ENCODE data around the gene PRR23E. TPM values are rescaled to one million over a fixed set of nuclear protein-coding genes. Genes with fewer than 3 reads are reported as not detected.

PRR23E gene
- total RNA-seq, 3 donors from 2014 or later: not detected

GRCh38 chr3:127208483-127209100, 15.7 kb downstream of the PRR23E start:
- no peaks in the 10 kb centered on the region for H3K36me3 ChIP-seq (ENCODE audit: low read depth)
- H3K4me1 ChIP-seq (ENCODE audit: low read depth): no peaks in the 10 kb centered on the region
- intact Hi-C loops (cut with DNase I, micrococcal nuclease): no loop called here
- ATAC-seq (no peak), DNase-seq (no peak)
- no peak for TF ChIP-seq CTCF (IDR thresholded peaks at IDR 0.05)
- H3K4me3 ChIP-seq: no peak overlapping the region
- no peaks in the 10 kb centered on the region for H3K9me3 ChIP-seq

GRCh38 chr3:127209155-127209839, 16.4 kb downstream of the PRR23E start:
- Histone ChIP-seq H3K9me3 (no peaks in the 10 kb centered on the region), H3K36me3 (ENCODE audit: low read depth) (no peaks in the 10 kb centered on the region), H3K4me3 (no peak overlapping the region), H3K4me1 (ENCODE audit: low read depth) (no peaks in the 10 kb centered on the region)
- ATAC-seq: no peak
- DNase-seq: no peak
- intact Hi-C loops (cut with DNase I, micrococcal nuclease): no loop called here
- no peak for TF ChIP-seq CTCF (IDR thresholded peaks at IDR 0.05)

GRCh38 chr3:127209840-127210653, 17.1 kb downstream of the PRR23E start:
- no peaks in the 10 kb centered on the region for H3K4me1 ChIP-seq (ENCODE audit: low read depth)
- no peak overlapping the region for H3K4me3 ChIP-seq
- ATAC-seq (no peak), DNase-seq (no peak)
- no peaks in the 10 kb centered on the region for H3K9me3 ChIP-seq
- no peak for TF ChIP-seq CTCF (IDR thresholded peaks at IDR 0.05)
- intact Hi-C loops (cut with DNase I, micrococcal nuclease): no loop called here
- no peaks in the 10 kb centered on the region for H3K36me3 ChIP-seq (ENCODE audit: low read depth)

- Histone ChIP-seq H3K9me3 (no peaks in the 10 kb centered on the region), H3K36me3 (ENCODE audit: low read depth) (no peaks in the 10 kb centered on the region), H3K4me1 (ENCODE audit: low read depth) (no peaks in the 10 kb centered on the region), H3K4me3 (no peak overlapping the region)
- no peak for TF ChIP-seq CTCF (IDR thresholded peaks at IDR 0.05)
- DNase-seq (no peak), ATAC-seq (no peak)
- intact Hi-C loops (cut with DNase I, micrococcal nuclease): no loop called here
These were observed 17.7 kb downstream of the PRR23E start for GRCh38 chr3:127210654-127210943.

- H3K9me3 ChIP-seq: no peaks in the 10 kb centered on the region
- H3K4me1 ChIP-seq (ENCODE audit: low read depth): no peaks in the 10 kb centered on the region
- TF ChIP-seq CTCF (IDR thresholded peaks at IDR 0.05): no peak
- intact Hi-C loops (cut with DNase I, micrococcal nuclease): no loop called here
- DNase-seq (no peak), ATAC-seq (no peak)
- H3K36me3 ChIP-seq (ENCODE audit: low read depth): no peaks in the 10 kb centered on the region
- H3K4me3 ChIP-seq: no peak overlapping the region
These were observed 18.5 kb downstream of the PRR23E start for GRCh38 chr3:127211118-127212060.
